K562 (cell line): ENCODE data around the gene RASSF3.

Experiments used
- CTCF ChIP-seq, 3 experiments: IDR thresholded peaks in 2 of 3; conservative IDR thresholded peaks in 1 of 3; 2 replicates each; pipeline ENCODE4 v1.5.1; 2011 to 2012; ENCODE audit warnings: low read length in 3 of 3, mild to moderate bottlenecking in 3 of 3, control low read depth in 2 of 3, improper control_type of control experiment in 1 of 3, inconsistent platforms in 1 of 3, low read depth in 1 of 3, mixed read lengths in 1 of 3, moderate library complexity in 1 of 3; ENCODE audit not compliant: insufficient read depth in 2 of 3
- FOXA3 ChIP-seq, 2 experiments: fragments of 450-650 bp in 1 of 2; sonication (generic) in 1 of 2; formaldehyde crosslinking; IDR thresholded peaks in 1 of 2; conservative IDR thresholded peaks in 1 of 2; 2 replicates each; pipeline versions ENCODE4 v1.4.0 to v1.8.0; 2020 to 2022; ENCODE audit warnings: mild to moderate bottlenecking in 2 of 2, missing genetic modification reagents in 1 of 2
- MITF ChIP-seq: IDR thresholded peaks from 2 replicates; pipeline ENCODE4 v1.6.1; 2014; ENCODE audit warnings: antibody characterized with exemption
- POLR2AphosphoS5 ChIP-seq: IDR thresholded peaks from 2 replicates; pipeline ENCODE4 v1.6.1; 2011; ENCODE audit warnings: mild to moderate bottlenecking, low read depth, low read length, moderate library complexity; ENCODE audit not compliant: control insufficient read depth, insufficient read depth
- THAP12 ChIP-seq: fragments of 250-450 bp; sonication (Bioruptor Pico); IDR thresholded peaks from 2 replicates; pipeline ENCODE4 v1.9.0; 2021; ENCODE audit warnings: mild to moderate bottlenecking, inconsistent platforms
- THAP7 ChIP-seq: fragments of 250-450 bp; sonication (Bioruptor Pico); IDR thresholded peaks from 2 replicates; pipeline ENCODE4 v1.5.0; 2021
- TSHZ1 ChIP-seq: fragments of 250-450 bp; sonication (Bioruptor Pico); IDR thresholded peaks from 2 replicates; pipeline ENCODE4 v1.4.0; 2020; ENCODE audit warnings: mild to moderate bottlenecking, moderate library complexity
- ZBTB1 ChIP-seq: sonication (generic); formaldehyde crosslinking; IDR thresholded peaks from 2 replicates; pipeline ENCODE4 v1.8.1; 2023; ENCODE audit warnings: missing genetic modification reagents, low read depth, mild to moderate bottlenecking, borderline replicate concordance

GRCh38 chr12:64569923-64570691 is 40.2 kb upstream of the RASSF3 start:
- TF ChIP-seq CTCF (IDR thresholded peaks at IDR 0.05 in 2 of 3, conservative IDR thresholded peaks at IDR 0.05 in 1 of 3; ENCODE audit: insufficient read depth in 2 of 3, low read depth in 1 of 3, low read length in 3 of 3) (no peak), THAP7 (CRISPR knock-in tag) (no peak), ZBTB1 (no peak), MITF (no peak), THAP12 (CRISPR knock-in tag) (no peak), POLR2AphosphoS5 (no peak), FOXA3 (CRISPR knock-in tag; conservative IDR thresholded peaks at IDR 0.05 in 1 of 2, IDR thresholded peaks at IDR 0.05 in 1 of 2) (no peak), TSHZ1 (CRISPR knock-in tag) (no peak)
